Esophagus muscularis mucosa (tissue), 4 donors: ENCODE results near the gene RPS6KL1.

ENCODE experiments used
- EP300 ChIP-seq: sonication (generic); formaldehyde crosslinking; IDR thresholded peaks from one replicate; pipeline ENCODE4 v1.6.1; 2017; ENCODE audit warnings: antibody characterized with exemption
- POLR2A ChIP-seq: fragments of 450-650 bp; IDR thresholded peaks from one replicate; pipeline ENCODE4 v1.6.1; 2017; ENCODE audit warnings: antibody characterized with exemption, moderate library complexity, mild to moderate bottlenecking, low read depth
- POLR2AphosphoS5 ChIP-seq, 2 donors: sonication (generic); formaldehyde crosslinking; IDR thresholded peaks; one replicate each; pipeline ENCODE4 v1.6.1; 2017; ENCODE audit warnings: antibody characterized with exemption in 2 of 2
- TF ChIP-seq, protein P1 (sequence below), 3 experiments: fragments of 200-600 bp in 2 of 3; fragments of 450-650 bp in 1 of 3; sonication (generic) in 2 of 3; IDR thresholded peaks; one replicate each; pipeline ENCODE4 v1.5.1; 2017 to 2019; ENCODE audit warnings: antibody characterized with exemption in 3 of 3, mild to moderate bottlenecking in 2 of 3, moderate library complexity in 1 of 3

GRCh38 chr14:74961238-74961911, 38.3 kb upstream of the RPS6KL1 start:
- TF ChIP-seq POLR2AphosphoS5 (IDR thresholded peaks at IDR 0.05) (no peak), POLR2A (no peak), EP300 (no peak)
- TF ChIP-seq, protein P1, sequence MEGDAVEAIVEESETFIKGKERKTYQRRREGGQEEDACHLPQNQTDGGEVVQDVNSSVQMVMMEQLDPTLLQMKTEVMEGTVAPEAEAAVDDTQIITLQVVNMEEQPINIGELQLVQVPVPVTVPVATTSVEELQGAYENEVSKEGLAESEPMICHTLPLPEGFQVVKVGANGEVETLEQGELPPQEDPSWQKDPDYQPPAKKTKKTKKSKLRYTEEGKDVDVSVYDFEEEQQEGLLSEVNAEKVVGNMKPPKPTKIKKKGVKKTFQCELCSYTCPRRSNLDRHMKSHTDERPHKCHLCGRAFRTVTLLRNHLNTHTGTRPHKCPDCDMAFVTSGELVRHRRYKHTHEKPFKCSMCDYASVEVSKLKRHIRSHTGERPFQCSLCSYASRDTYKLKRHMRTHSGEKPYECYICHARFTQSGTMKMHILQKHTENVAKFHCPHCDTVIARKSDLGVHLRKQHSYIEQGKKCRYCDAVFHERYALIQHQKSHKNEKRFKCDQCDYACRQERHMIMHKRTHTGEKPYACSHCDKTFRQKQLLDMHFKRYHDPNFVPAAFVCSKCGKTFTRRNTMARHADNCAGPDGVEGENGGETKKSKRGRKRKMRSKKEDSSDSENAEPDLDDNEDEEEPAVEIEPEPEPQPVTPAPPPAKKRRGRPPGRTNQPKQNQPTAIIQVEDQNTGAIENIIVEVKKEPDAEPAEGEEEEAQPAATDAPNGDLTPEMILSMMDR (IDR thresholded peaks at IDR 0.05): no peak
